Measurements from ENCODE around the gene LBHD2.

The LBHD2 gene

GRCh38 chr14:103085106-103086091 lies 1.4 kb downstream of the LBHD2 start:
- no peak for TF ChIP-seq SPI1 (IDR thresholded peaks at IDR 0.05; ENCODE audit: borderline replicate concordance, low read depth)
- no peak overlapping the region for H3K4me3 ChIP-seq (replicated peaks; ENCODE audit: insufficient read depth, low read length)
- DNase-seq (ENCODE audit: low read depth in 1 of 2, low spot score in 1 of 2), result no peak
- H3K27me3 ChIP-seq (ENCODE audit: insufficient read depth, poor library complexity, severe bottlenecking), result peaks cover 15% of the 10 kb centered on the region
- H3K27ac ChIP-seq (replicated peaks), result no peak overlapping the region

- Histone ChIP-seq H3K4me3 (replicated peaks; ENCODE audit: insufficient read depth, low read length) (no peak overlapping the region), H3K27ac (replicated peaks) (no peak overlapping the region), H3K27me3 (ENCODE audit: insufficient read depth, poor library complexity, severe bottlenecking) (peaks cover 21% of the 10 kb centered on the region)
- TF ChIP-seq CTCF (IDR thresholded peaks at IDR 0.05; ENCODE audit: insufficient read depth, low read length) (no peak), REST (IDR thresholded peaks at IDR 0.05; ENCODE audit: insufficient replicate concordance, low read depth) (no peak), POLR2AphosphoS5 (IDR thresholded peaks at IDR 0.05; ENCODE audit: low read depth) (no peak), SPI1 (IDR thresholded peaks at IDR 0.05; ENCODE audit: borderline replicate concordance, low read depth) (no peak), GABPA (IDR thresholded peaks at IDR 0.05; ENCODE audit: low read depth) (no peak)
- no peak for DNase-seq (ENCODE audit: low read depth in 1 of 2, low spot score in 1 of 2)
Measured at GRCh38 chr14:103086771-103087342, 2.8 kb downstream of the LBHD2 start.

GRCh38 chr14:103087343-103087835 lies 3.4 kb downstream of the LBHD2 start:
- Histone ChIP-seq H3K27ac (replicated peaks) (no peak overlapping the region), H3K4me3 (replicated peaks; ENCODE audit: insufficient read depth, low read length) (no peak overlapping the region), H3K27me3 (ENCODE audit: insufficient read depth, poor library complexity, severe bottlenecking) (peaks cover 21% of the 10 kb centered on the region)
- no peak for DNase-seq (ENCODE audit: low read depth in 1 of 2, low spot score in 1 of 2)
- TF ChIP-seq REST (IDR thresholded peaks at IDR 0.05; ENCODE audit: insufficient replicate concordance, low read depth) (no peak), SPI1 (IDR thresholded peaks at IDR 0.05; ENCODE audit: borderline replicate concordance, low read depth) (no peak), GABPA (IDR thresholded peaks at IDR 0.05; ENCODE audit: low read depth) (no peak), CTCF (IDR thresholded peaks at IDR 0.05; ENCODE audit: insufficient read depth, low read length) (no peak), POLR2AphosphoS5 (IDR thresholded peaks at IDR 0.05; ENCODE audit: low read depth) (no peak)

GRCh38 chr14:103088921-103089320 lies 4.9 kb downstream of the LBHD2 start:
- H3K4me3 ChIP-seq (replicated peaks; ENCODE audit: insufficient read depth, low read length), result no peak overlapping the region
- no peak for TF ChIP-seq CTCF (IDR thresholded peaks at IDR 0.05; ENCODE audit: insufficient read depth, low read length)
- no peak for TF ChIP-seq POLR2AphosphoS5 (IDR thresholded peaks at IDR 0.05; ENCODE audit: low read depth)
- DNase-seq (ENCODE audit: low read depth in 1 of 2, low spot score in 1 of 2), result no peak
- no peak overlapping the region for H3K27ac ChIP-seq (replicated peaks)
- peaks cover 19% of the 10 kb centered on the region for H3K27me3 ChIP-seq (ENCODE audit: insufficient read depth, poor library complexity, severe bottlenecking)

All from HL-60 (cell line).